Stimulated activated CD4-positive, alpha-beta T cell treated with anti-CD3 and anti-CD28 coated beads, Interleukin-2, amount 100 ng/mL, for 24 hours (primary cell): ENCODE measurements around the gene DOK7.
"Not testable (repeated sequence)": the region's sequence is repeated elsewhere in the genome, so short reads cannot be mapped to it uniquely, and the experiment has no call there.

Experiments used
- DNase-seq, 2 donors: peaks; one replicate each; pipeline ENCODE4 v3.0.0-alpha.2; 2020

Gene DOK7

DNA sequence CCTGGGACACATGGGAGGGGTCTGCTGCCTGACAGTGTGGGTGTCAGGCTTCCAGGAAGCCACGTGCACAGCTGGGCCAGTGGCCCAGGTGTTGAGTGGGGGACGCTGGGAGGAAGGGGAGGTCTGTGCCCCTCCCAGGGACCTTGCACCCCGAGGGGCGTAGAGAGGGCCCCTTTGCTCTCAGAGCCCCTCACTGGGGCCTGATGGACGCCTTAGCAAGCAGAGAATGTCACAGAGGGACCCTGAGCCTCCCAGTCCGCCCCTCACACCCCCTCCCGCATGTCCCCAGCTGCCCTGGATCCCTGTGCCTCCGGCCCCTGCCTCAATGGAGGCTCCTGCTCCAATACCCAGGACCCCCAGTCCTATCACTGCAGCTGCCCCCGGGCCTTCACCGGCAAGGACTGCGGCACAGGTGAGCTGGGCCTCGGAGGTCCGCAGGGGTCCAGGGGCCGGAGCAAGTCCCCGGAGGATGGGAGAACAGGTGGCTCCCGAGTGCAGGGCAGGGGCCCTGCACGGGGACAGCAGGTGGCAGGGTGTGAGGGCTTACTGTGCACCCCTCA, 19.3 kb upstream of the DOK7 start:
- no peak for DNase-seq

DNA sequence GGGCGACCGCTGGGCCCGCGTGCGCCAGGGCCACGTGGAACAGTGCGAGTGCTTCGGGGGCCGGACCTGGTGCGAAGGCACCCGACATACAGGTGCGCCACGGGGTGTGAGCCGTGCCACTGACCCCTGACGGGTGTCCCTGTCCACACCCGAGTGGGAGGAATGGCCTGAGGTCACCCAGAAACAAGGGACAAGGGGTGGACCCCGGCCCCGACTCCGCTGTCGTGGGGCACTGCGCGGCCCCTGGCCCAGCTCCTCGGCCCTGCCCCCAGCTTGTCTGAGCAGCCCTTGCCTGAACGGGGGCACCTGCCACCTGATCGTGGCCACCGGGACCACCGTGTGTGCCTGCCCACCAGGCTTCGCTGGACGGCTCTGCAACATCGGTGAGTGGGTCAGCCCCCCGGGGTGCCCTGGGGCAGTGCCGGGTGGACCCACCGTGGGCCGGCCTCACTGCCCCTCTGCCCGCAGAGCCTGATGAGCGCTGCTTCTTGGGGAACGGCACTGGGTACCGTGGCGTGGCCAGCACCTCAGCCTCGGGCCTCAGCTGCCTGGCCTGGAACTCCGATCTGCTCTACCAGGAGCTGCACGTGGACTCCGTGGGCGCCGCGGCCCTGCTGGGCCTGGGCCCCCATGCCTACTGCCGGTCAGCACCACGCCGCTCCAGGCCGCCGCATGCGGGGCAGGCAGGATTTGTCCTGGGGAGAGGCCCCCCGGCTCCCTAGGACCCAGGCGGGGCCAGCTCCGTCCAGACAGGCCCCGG, 18.6 kb upstream of the DOK7 start:
- DNase-seq = no peak

DNA sequence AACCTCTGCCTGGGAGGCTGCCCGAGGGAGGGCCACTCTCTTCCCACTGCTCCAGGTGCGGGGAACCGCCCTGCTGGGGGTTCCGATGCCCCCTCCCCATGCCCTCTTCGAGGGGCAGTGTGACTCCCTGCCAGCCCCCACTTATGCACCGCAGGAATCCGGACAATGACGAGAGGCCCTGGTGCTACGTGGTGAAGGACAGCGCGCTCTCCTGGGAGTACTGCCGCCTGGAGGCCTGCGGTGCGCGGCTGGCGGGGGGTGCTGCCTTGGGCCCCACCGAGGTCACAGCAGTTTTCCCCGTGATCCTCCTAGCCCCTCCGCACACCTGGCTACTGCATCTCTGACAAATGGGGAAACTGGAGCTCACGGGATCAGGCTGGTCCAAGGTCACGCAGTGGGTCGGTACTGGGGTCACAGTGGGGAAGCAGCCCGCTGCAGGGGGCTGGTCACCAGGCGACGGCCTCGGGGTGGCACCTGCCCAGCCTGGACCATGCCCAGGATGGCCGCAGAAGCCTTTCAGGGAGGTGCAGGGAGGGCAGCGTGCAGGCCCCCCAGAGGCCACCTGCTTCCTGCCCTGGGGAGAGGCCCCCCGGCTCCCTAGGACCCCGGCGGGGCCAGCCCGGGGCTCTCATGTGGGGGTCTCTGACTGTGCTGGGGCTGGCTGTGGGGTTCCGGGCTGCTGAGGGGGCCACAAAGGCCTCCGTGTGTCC, 17.8 kb upstream of the DOK7 start:
- DNase-seq = no peak

DNA sequence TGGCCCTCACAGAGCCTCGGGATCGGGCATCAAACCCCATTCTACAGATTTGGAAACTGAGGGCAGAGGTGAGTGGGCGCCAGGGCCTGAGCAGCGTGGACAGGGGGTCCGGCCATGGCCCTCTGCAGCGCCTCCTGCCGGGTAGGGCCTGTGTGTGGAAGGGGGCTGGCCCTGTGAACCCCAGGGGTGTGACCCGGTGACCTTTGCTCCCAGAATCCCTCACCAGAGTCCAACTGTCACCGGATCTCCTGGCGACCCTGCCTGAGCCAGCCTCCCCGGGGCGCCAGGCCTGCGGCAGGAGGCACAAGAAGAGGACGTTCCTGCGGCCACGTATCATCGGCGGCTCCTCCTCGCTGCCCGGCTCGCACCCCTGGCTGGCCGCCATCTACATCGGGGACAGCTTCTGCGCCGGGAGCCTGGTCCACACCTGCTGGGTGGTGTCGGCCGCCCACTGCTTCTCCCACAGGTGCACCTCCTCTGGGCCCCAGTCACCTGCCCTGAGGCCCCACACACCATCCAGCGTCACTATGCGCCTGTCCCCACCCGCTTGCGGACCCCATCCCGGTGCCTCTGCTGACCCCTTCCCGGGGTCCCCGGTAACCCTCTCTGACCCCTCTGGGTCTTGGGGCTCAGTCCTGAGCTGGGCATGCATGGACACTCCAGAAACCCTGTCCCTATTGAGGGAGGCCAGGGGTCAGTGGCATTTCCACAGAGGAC, 17.1 kb upstream of the DOK7 start:
- DNase-seq = no peak

DNA sequence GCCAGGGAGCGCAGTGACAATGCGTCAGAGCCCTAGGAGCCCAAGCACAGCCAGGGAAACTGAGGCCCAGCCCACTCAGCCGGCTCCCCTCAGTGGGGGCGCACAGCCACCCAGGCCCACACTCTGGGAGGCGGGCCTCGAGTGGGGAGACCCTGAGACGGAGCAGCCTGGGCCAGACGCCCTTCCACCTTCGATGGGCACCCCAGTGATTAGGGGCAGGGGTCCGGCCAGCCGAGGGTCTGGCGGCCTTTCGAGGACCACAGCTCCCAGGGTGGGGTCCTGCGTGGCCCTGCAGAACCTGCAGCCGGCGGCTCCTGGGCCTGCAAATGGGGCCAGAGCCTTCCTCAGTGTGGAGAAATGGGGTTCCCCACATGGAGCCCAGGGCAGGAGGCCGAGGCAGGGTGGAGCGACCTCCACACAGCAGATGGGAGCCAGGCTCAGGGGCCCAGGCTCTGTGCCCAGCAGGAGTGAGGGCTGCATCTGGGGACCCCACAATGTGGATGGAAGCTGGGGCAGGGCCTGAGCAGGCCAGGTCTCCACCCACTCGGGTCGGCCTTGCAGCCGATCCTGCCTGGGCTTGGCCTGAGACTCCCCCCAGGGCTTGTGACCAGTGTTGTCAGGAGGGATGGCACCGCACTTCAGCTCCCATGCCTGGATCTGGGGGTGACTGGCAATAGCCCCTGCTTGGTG, 16.3 kb upstream of the DOK7 start:
- DNase-seq = no peak

DNA sequence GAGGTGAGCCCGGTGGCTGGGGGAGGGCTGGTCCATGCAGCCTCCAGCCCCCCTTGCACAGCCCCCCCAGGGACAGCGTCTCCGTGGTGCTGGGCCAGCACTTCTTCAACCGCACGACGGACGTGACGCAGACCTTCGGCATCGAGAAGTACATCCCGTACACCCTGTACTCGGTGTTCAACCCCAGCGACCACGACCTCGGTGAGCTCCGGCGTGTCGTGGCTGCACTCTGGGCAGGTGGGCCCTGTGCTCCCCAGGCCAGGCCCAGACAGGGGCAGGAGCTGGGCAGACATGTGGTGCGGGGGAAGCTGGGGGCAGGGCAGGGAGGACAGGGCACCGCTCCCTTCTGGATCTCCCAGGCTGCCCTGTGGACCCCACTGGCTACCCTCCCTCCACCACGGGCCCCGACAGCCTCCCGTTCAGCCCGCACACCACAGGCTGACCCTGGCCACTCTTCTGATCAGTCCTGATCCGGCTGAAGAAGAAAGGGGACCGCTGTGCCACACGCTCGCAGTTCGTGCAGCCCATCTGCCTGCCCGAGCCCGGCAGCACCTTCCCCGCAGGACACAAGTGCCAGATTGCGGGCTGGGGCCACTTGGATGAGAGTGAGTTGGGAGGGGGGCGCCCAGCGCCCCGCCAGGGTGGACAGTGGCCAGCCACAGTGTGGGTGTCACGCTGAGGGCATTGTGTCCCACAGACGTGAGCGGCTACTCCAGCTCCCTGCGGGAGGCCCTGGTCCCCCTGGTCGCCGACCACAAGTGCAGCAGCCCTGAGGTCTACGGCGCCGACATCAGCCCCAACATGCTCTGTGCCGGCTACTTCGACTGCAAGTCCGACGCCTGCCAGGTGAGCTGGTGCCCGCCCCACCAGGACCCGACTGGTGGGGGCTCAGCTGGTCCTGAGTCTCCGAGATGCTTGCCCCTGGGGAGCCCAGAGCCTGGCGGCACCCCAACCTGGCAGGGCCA, 15.4 kb upstream of the DOK7 start:
- no peak for DNase-seq

DNA sequence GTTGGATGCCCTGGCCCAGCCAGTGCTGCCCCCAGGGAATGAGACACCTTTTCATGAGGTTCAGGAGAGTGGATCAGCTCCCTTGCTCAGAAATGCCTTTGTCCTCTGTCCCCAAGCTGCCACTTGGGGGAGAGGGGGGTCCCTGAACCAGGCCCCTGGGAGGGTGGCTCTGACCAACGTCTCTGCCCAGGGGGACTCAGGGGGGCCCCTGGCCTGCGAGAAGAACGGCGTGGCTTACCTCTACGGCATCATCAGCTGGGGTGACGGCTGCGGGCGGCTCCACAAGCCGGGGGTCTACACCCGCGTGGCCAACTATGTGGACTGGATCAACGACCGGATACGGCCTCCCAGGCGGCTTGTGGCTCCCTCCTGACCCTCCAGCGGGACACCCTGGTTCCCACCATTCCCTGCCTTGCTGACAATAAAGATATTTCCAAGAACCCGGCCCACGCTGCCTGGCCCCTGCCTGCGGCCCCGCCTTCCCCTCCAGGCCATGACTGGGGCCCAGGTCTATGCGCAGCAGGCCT, 14.0 kb upstream of the DOK7 start:
- no peak for DNase-seq

DNA sequence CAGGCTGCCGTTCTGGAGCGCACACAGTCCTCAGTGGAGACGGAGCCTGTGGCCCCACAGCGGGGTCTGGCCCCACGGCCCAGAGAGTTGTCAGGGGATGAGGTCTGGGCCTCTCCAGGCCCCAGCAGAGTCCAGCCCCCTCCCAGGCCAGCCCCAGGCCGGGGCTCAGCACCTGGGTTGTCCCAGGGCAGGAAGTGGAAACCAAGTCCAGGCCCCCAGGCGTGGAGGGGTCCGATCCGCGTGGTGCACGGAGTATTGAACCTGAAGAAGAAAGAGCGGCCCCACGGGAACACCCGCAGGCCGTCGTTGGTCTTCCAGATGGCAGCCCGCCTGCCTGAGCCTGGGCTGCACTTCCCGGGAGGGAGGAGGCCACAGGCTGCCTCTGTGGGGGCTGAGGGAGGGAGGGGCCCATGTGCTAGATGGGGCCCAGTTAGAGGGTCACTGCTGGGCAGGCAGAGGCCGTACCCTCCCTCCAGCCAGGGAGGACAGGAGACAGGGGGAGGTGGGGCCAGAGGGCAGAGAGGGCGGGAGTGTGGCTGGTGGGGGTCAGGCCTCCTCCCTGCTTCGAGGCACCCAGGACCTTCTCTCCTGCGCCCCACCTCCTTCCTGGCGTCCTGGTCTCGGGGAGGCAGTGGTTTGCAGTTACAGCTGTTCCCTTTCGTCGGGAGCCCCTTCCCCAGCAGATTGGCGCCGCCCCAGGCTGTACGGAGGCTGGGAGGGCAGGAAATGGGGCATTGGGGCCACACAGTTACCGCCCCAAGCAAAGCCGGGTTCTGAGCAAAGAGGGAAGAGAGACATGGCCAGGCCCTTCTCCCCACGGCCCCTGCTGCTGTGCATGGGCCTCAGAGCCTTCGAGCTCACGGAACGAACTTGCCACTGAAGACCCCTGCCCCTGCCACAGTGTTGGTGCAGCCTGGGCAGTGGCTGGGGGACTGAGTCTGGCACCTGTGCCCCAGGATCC, 13.3 kb upstream of the DOK7 start:
- no peak for DNase-seq

DNA sequence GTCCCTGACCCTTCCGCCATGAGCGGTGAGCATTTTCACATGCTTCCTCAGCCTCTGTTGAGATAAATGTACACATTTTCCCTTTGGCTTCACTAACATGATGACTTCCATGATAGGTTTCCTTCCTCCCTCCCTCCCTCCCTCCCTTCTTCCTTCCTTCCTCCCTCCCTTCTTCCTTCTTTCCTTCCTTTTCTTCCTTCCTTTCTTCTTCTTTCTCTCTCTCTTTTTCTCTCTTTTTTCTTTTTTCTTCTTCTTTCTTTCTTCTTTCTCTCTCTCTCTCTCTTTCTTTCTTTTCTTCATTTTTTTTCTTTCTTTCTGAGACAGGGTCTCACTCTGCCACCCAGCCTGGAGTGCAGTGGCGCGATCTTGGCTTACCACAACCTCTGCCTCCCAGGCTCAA, 12.5 kb upstream of the DOK7 start:
- no peak for DNase-seq

DNA sequence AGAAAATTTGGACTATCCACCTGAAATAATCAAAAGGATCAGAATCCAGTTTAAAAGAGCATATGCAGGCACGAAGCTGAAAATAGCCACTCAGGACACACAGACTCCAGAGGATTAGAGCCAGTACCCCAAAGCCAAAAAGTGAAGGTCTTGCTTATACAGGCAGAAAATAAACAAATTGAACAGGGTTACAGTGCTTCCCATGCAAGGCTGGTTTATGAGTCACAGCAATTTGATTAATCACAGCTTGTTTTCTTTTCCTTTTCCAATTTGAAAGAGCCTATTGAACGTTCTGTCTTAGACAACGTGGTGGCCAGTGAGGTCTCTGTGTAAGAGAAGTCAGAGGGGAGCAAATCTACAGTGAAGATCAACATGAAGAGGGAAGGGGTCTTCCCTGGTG, 11.2 kb upstream of the DOK7 start:
- DNase-seq = no peak

DNA sequence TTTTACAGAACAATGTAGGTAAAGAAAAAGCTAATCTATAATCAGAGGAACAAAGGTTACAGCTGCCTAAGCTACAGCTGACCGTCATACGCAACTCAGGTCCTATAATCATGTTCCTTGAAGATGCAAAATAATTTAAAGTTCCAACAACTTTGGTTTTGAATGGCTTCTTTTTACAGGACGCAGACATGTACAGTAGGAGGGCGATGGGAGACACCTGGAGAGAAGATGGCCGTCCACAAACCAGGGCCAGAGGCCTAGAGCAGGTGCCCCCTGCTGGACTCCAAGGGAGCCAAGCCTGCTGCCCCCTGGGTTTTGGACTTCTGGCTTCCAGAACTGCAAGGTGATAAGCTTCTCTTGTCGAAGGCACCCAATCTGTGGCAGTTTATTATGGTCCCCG, 10.7 kb upstream of the DOK7 start:
- DNase-seq = no peak

DNA sequence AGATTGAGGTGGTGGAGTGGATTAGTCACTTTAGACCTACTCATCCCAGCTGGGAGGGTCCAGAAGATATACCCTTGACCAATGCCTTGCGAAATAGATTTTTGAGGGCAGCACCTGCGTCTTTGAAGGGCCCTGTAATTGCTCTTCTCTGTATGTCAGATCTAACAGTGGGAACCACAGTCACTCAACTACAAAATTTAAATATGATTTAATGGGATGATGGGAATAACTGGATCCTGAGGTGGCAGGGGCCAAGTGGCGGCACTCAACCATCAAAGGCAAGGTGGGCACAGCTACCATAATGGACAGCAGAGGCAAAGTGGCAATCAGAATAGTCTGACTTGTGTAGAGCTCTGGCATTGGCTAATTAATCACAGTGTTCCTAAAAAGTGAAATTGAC, 7.5 kb upstream of the DOK7 start:
- DNase-seq = not testable (repeated sequence)

DNA sequence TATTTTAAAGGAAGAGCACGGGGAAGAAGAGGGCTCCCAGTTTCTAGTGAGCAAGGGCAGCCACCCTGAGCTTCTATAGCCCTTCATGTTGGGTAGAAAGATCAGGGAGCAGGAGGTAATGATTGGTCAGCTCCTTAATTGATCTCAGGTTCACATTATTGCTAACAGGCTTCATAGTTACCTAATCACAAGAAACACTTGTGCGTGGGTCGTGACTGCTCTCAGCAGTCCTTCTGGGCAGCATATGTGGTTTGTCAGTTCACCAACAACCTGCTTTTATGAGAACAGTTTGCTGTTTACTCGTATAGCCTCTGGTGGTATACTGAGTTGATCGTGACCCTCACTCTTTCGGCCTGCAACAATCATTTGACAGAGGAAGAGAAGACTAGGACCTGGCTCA, 4.7 kb upstream of the DOK7 start:
- DNase-seq = no peak

DNA sequence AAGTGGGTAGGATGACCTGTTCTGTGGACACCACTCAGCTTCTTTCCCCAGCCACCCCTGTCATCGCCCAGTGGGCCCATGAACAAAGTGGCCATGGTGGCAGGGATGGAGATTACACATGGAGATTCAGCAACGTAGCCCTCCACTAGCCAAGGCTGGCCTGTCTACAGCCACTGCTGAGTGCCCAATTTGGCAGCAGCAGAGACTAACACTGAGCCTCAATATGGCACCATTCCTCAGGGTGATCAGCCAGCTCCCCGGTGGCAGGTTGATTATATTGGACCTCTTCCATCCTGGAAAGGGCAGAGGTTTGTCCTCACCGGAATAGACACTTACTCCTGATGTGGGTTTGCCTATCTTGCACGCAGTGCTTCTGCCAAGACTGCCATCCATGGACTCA, 4.0 kb upstream of the DOK7 start:
- DNase-seq = not testable (repeated sequence)

DNA sequence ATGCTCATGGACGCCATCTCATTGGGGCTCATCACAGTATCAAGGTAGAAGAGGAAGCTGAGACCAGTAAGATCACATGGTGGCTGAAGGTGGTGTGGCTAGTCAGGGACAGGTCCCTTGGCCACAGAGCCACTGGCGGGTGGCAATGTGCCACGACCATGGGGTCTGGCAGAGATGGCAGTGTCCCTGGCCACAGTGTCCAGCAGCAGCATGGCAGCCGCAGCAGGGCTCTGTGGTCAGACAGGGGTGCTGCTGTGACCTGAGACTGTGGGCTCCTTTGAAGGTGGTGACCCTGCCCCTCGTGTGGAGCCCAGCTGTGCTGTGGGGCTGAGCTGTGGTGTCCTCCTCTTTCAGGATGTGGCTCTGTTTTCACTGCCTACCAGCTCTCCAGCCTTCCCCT, 2.2 kb upstream of the DOK7 start:
- DNase-seq = no peak

DNA sequence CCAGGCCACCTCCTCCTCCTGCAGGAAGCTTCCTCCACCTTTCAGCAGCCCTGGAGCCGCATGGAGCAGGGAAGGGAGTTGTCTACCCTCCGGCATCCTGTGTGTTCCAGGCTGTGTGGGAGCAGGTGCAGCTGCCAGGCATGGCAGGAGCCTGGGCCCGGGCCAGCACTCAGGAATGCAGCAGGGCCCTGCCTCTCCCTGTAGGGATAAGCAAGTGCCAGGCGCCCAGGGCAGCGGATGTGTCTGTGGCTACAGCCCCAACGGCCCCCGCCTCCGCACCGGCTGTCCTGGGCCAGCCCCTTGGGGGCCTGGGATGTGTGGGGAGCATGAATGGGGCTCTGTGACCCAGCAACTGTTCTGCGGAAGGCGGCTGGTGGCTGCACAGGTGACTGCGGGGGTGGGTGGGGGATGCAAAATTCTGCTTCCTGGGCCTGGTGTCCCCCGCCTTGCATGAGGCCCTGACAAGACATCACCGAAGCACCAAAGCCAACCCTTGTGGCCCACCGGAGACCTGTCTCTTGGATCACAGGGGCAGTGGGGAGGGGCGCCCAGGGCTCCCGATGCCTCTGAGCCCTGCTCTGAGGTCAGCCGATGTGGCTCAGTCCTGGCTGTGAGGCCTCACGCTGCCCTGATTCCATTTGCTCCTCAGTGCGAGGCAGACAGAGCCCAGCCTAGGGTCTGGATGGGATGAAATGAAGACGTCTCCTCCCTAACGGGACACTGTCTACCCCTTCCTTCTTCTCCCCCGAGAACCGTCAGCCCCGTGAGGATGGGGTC, 1.4 kb upstream of the DOK7 start:
- no peak for DNase-seq

DNA sequence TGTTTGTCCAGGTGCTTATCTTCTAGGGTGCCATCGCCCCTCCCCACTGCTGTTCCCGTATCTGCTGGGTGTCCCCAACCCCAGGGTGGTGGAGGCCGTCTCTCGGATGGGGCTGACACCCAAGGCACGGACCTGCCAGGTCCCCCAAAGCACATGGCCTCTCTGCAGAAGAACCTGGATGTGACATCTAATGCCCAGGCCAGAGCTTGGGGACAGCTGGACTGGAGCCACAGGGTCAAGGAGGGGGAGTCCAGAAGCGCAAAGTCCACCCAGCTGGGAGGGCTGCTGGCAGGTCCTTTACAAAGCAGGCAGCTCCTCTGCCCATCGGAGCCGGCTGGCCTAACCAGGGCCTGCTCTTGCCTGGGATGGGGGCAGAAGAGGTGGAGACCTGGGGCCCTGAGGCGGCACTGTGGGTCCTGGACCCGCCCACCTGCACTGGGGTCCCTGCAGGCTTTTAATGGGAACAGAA, 751 bp upstream of the DOK7 start:
- DNase-seq = no peak

DNA sequence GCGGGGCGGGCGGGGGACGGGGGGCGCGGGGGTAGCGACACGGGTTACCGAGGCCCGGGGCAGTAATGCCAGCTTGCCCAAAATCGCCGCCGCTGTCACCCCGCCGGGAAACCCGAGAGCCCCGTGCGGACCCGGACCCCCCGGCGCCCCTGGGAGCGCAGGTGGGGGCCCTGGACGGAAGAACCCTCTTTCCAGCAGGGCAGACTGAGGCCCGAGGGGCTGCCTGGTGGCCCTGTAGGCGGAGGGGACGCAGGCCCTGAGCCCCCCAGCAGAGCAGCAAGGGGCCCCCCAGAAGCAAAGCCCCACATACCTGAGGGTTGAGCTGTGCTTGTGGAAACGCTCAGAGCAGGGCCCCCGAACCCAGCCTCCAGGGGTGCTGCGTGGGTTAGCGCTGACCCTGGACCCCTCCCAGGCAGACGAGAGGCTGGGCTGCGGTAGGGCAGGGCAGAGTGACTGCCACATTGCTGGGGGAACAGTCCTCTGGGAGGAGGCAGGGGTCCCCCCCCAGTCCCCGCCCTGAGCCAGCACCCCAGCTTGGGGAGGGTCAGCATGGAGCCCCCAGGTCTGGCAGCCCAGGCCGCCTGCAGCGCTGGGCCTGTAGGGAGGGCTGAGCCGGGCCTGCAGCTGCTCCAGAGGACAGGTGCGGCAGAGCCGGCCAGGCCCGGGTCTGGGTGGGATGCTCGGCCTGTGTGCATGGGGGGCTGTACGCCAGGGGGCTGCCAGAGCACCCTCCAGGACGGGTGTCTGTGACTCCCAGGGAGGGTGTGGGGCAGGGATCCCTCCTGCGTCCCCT, 646 bp downstream of the DOK7 start:
- no peak for DNase-seq
